HFF-Myc (cell line): Measurements from ENCODE around the gene CABLES1.
"Not testable (repeated sequence)": the region's sequence is repeated elsewhere in the genome, so short reads cannot be mapped to it uniquely, and the experiment has no call there.

Experiments
- DNase-seq: peaks from one replicate; pipeline ENCODE4 v3.0.0-alpha.2; 2011; ENCODE audit warnings: low read depth; ENCODE audit errors: extremely low read depth
- H3K4me3 ChIP-seq: replicated peaks from 2 replicates; pipeline ENCODE4 v1.5.1; 2011; ENCODE audit warnings: low read depth, mild to moderate bottlenecking, control low read depth, low read length
- CTCF ChIP-seq: IDR thresholded peaks from 2 replicates; pipeline ENCODE4 v1.5.1; 2012; ENCODE audit warnings: mild to moderate bottlenecking, low read depth, low read length, control low read depth; ENCODE audit errors: missing control alignments

Gene CABLES1

GRCh38 chr18:23094411-23095190, 40.7 kb upstream of the CABLES1 start:
- no peak overlapping the region for H3K4me3 ChIP-seq
- DNase-seq = no peak
- TF ChIP-seq CTCF = no peak

- TF ChIP-seq CTCF = no peak
- no peak for DNase-seq
- H3K4me3 ChIP-seq = no peak overlapping the region
These were observed 39.8 kb upstream of the CABLES1 start for GRCh38 chr18:23095463-23095862.

- H3K4me3 ChIP-seq, DNase-seq: not testable (repeated sequence)
These were observed 38.3 kb upstream of the CABLES1 start for GRCh38 chr18:23097016-23097415.

- no peak for TF ChIP-seq CTCF
- no peak for DNase-seq
- H3K4me3 ChIP-seq = no peak overlapping the region
These were observed 35.7 kb upstream of the CABLES1 start for GRCh38 chr18:23099621-23100020.

- DNase-seq = no peak
- no peak for TF ChIP-seq CTCF
- H3K4me3 ChIP-seq = no peak overlapping the region
These were observed 33.3 kb upstream of the CABLES1 start for GRCh38 chr18:23101861-23102432.

- no peak for DNase-seq
- no peak for TF ChIP-seq CTCF
- no peak overlapping the region for H3K4me3 ChIP-seq
These were observed 32.6 kb upstream of the CABLES1 start for GRCh38 chr18:23102493-23103261.

GRCh38 chr18:23103449-23103848, 31.8 kb upstream of the CABLES1 start:
- no peak for TF ChIP-seq CTCF
- no peak overlapping the region for H3K4me3 ChIP-seq
- DNase-seq = no peak
